Caki2 (cell line): Measurements from ENCODE around the gene ANXA1. TPM values are rescaled to one million over a fixed set of nuclear protein-coding genes. Genes with fewer than 3 reads are reported as not detected.
"Not testable (repeated sequence)": the region's sequence is repeated elsewhere in the genome, so short reads cannot be mapped to it uniquely, and the experiment has no call there.

ENCODE experiments used
- DNase-seq: peaks from one replicate; pipeline ENCODE4 v3.0.0-alpha.2; 2015; ENCODE audit warnings: low read depth
- in situ Hi-C: cut with HindIII; loops from 2 replicates; pipeline ENCODE4 v1.10.0; 2016; ENCODE audit warnings: low sequenced_read_pairs, low pct_unique_long_range_greater_than_20kb, mixed read lengths
- total RNA-seq: library from RNA; depleted of rRNA; stranded (reverse); fragments of >200 nt; shearing (Covaris generic); gene quantifications from 2 replicates; pipeline ENCODE4 v1.2.3, GENCODE V29; 2014; ENCODE audit warnings: low replicate concordance; rRNA removed

The ANXA1 gene
- total RNA-seq, result 715 and 779 TPM in 2 replicates

GRCh38 chr9:73151653-73152542, at the start of gene ANXA1:
ANXA1 (plus strand) TSS chr9:73151865; CDS start chr9:73158536, 6,671 bp downstream.
- DNase-seq, result peak; percentile 78

GRCh38 chr9:73104342-73104741, 47.3 kb upstream of the ANXA1 start:
- no peak for DNase-seq
- in situ Hi-C loops, result no loop called here

More at GRCh38 chr9:73151653-73152542, at the start of gene ANXA1:
- in situ Hi-C loops, result no loop called here

DNA sequence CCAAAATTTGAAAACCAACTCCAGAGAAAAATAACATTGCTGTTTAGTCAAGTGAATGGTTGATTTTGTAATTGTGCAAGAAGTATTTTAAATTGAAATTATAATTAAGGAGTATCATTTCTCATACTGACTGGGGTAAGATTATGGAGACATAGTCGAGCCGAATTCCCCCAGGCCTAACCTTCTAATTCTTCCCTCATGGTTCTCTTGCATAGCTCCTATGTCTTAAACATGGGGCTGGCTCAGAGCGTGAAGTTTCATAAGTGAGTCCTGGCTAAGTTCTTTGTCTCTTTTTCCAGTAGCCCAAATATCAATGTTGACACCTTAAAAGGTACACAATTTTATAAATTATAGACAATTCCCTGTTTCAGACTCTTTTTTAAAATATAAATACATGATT, 46.7 kb upstream of the ANXA1 start:
- in situ Hi-C loops, result no loop called here
- DNase-seq, result no peak

GRCh38 chr9:73107489-73108069, 44.1 kb upstream of the ANXA1 start:
- in situ Hi-C loops, DNase-seq: not testable (repeated sequence)

DNA sequence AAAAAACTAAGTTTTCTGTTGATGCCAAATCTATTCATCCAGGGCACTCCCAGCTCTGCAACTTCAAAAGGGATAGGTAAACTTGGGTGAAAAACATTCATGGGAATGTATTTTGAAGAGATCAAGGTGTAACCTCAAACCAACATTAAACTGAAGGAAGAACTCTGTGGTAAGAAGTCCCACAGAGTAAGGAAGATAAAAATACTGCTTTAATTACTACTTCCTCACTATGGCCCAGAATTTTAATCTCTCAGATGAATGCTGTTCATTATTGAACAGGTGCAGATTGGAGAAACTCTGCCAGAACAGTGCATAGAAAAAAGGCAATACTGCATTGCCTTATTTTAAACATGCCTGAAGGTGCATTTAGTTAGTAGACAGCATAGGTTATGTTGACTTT, 37.6 kb upstream of the ANXA1 start:
- in situ Hi-C loops, result no loop called here
- no peak for DNase-seq

DNA sequence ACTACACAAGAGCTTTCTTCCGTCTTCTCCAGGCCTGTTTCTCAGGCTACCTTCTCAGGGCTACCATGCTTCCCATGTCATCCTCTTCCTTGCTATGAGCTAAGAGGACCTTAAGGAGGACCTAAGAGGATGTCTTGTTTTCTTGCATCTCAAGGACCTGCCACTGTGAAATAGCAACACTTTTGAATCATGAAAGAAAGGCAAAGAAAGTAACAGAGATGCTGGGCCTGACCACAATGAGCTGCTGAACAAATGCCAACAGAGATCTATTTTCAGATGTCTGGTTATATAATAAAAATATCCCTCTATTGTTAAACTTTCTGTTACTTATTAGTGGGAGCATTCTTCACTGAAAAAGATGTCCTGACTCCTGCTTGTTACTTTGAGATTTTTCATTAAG, 36.7 kb upstream of the ANXA1 start:
- in situ Hi-C loops, result no loop called here
- no peak for DNase-seq

GRCh38 chr9:73116031-73116430, 35.6 kb upstream of the ANXA1 start:
- no peak for DNase-seq
- in situ Hi-C loops, result no loop called here

GRCh38 chr9:73116880-73117279, 34.8 kb upstream of the ANXA1 start:
- in situ Hi-C loops, result no loop called here

GRCh38 chr9:73118286-73118685, 33.4 kb upstream of the ANXA1 start:
- in situ Hi-C loops, result no loop called here

More at GRCh38 chr9:73116880-73117279, 34.8 kb upstream of the ANXA1 start:
- DNase-seq, result no peak

DNA sequence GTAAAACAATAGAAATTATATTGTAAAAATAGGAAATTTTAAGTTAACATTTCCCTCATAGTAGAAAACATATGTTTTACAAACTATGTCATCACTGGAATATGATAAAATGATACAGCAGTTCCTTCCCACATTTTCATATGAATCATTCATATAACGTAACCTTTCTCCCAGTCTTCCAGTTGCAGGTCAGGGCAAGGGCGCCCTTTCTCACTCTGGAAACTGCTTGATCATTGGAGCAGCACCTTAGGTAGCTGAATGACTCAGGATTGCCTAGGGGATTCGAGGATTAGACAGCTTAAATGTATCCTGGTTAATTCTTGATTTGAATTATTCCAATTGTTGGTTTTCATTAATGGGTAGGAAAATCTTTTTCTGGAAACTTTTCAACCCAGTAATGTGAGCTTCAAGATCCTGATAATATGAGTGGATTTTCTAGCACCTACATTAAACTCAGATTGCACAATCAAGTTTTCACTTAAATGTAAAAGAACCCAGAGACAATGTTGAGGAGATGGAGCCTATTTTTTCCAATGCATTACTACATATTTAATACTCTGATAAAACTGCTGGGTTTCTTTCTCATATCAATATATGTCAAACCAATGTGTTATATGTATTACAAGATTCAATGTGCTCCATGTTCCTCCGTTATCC, 32.6 kb upstream of the ANXA1 start:
- DNase-seq, result peak; percentile 69
- in situ Hi-C loops, result no loop called here

More at GRCh38 chr9:73118286-73118685, 33.4 kb upstream of the ANXA1 start:
- DNase-seq, result no peak

DNA sequence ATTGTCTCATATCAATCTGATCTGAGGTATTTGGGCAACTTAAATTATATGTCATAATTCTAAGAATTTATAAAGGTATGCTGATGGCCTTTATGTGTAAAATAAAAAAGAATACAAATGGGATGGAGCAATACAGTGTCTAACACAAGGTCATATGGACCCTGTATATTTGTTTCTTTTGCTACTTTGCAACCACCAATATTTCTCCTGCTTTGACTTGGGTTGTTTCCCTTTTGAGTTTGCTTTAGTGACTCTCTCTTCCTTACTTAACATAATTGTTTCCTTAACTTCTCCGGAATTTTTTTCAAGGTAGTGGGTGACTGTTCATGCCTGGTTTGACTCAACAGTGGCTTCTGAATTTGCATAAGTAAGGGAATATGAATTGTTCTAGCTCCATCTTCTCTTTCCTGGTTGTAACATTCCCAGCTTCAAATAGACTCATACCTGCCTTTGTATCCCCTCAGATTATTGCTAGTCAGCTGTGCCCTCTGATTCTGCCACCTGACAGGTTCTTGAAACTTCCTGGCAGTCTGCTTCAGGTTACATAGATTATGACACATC, 30.2 kb upstream of the ANXA1 start:
- DNase-seq, result no peak
- in situ Hi-C loops, result no loop called here

- DNase-seq, result no peak
- in situ Hi-C loops, result no loop called here
Measured at GRCh38 chr9:73125651-73126050, 26.0 kb upstream of the ANXA1 start.

DNA sequence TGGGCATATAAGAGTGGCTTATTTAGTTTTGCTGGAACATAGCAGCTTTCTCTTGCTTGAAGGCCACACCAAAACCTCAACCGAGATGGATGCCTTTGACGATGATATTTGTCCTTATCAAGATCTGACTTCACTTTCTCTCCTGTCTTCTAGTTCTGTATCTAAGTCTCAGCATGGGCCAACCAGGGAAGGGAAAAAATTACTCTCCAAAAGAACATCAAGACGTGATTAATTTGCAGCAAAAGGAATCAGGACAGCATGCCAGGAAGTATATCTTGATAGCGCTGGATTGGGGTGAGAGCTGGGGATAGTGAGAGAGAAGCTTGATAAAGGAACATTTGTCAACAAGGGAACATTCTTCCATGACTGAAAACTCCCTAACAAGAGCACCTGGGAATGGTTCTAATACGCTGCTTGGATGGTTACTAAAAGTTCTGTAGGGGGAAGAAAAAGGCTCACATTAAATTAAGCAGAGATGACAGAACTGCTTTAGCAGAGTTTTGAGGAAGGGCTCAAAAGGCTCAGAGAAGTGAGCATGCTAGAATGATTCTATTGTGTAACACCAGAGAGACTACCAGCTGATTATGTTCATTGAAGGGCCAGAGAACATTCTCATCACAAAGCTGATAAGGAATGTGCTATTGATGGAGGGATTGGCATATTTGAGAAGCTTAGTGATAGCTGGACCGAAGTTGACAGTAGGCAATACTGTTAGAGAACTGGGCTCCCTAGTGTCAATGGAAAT, 21.6 kb upstream of the ANXA1 start:
- DNase-seq, result no peak
- in situ Hi-C loops, result no loop called here

- DNase-seq, result no peak
- in situ Hi-C loops, result no loop called here
Measured at GRCh38 chr9:73131461-73131860, 20.2 kb upstream of the ANXA1 start.

GRCh38 chr9:73132034-73132776, 19.5 kb upstream of the ANXA1 start:
- peak; percentile 76 for DNase-seq
- in situ Hi-C loops, result no loop called here

GRCh38 chr9:73133022-73133651, 18.5 kb upstream of the ANXA1 start:
- in situ Hi-C loops, result no loop called here

DNA sequence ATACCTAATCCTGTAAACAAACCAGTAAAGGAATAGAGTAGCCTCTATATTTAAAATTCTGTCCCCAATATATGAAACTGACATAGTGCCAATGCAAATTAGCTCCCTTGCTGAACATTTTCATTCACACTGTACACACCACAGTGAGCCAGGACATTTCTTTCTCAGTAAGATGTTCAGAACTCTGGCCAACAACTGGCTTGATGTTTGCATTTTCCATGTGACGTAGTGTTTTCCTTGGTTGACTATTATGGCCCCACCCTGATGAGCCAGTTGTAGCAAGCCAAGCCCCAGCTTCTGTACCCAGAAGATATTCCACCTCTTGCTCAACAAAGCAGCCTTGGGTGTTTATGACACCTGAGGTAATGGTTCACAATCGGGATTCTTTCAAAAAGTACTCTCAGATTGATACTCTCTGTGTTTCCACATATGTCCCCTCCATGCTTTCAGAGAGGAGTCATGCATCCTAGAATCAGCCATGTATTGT, 17.7 kb upstream of the ANXA1 start:
- peak; percentile 73 for DNase-seq

More at GRCh38 chr9:73133022-73133651, 18.5 kb upstream of the ANXA1 start:
- no peak for DNase-seq

More for the DNA sequence above, 17.7 kb upstream of the ANXA1 start:
- in situ Hi-C loops, result no loop called here
